SH-SY5Y (cell line): ENCODE measurements around the gene IGF2BP2.

ENCODE experiments used
- GATA2 ChIP-seq: IDR thresholded peaks from 2 replicates; pipeline ENCODE4 v1.6.1; 2011; ENCODE audit warnings: mild to moderate bottlenecking, low read depth, low read length
- GATA3 ChIP-seq: IDR thresholded peaks from 2 replicates; pipeline ENCODE4 v1.6.1; 2011; ENCODE audit warnings: low read depth, mild to moderate bottlenecking, low read length, moderate library complexity

DNA sequence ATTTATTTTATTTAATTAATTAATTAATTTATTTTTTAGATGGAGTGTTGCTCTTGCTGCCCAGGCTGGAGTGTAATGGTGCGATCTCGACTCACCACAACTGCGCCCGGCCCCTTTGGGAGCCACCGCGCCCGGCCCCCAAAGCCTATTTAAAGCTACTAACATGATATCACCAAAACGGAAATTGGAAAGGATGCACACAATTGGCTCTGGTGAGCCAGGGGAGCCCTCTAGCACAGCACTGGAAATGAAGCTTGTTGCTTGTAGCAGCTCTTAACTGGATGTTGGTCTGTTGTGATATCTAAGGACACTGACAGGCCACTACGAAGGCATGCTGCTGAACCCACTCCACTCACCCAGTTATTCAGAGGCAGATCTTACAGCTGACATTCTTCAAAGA is 104.5 kb downstream of the IGF2BP2 start:
- TF ChIP-seq GATA2 (no peak), GATA3 (no peak)
